Uterus (tissue), 2 donors: ENCODE results near the gene HOXA9.

ENCODE experiments used
- CTCF ChIP-seq, 4 experiments: fragments of 200-600 bp in 2 of 4; fragments of 450-650 bp in 2 of 4; sonication (generic) in 2 of 4; IDR thresholded peaks; one replicate each; pipeline ENCODE4 v1.5.1; 2016 to 2019; ENCODE audit warnings: antibody characterized with exemption in 4 of 4, mild to moderate bottlenecking in 2 of 4, moderate library complexity in 1 of 4
- POLR2A ChIP-seq, 2 donors: fragments of 450-650 bp; IDR thresholded peaks; one replicate each; pipeline ENCODE4 v1.6.1; 2016; ENCODE audit warnings: antibody characterized with exemption in 2 of 2, mild to moderate bottlenecking in 1 of 2, moderate library complexity in 1 of 2

GRCh38 chr7:27123007-27123476 is 42.3 kb downstream of the HOXA9 start:
- TF ChIP-seq CTCF (IDR thresholded peaks at IDR 0.05) = no peak
- no peak for TF ChIP-seq POLR2A (IDR thresholded peaks at IDR 0.05)
